ENCODE measurements around the gene YAF2.
A peak's percentile ranks its signal among the peaks of the same experiment; 100 is the strongest.

YAF2 gene

DNA sequence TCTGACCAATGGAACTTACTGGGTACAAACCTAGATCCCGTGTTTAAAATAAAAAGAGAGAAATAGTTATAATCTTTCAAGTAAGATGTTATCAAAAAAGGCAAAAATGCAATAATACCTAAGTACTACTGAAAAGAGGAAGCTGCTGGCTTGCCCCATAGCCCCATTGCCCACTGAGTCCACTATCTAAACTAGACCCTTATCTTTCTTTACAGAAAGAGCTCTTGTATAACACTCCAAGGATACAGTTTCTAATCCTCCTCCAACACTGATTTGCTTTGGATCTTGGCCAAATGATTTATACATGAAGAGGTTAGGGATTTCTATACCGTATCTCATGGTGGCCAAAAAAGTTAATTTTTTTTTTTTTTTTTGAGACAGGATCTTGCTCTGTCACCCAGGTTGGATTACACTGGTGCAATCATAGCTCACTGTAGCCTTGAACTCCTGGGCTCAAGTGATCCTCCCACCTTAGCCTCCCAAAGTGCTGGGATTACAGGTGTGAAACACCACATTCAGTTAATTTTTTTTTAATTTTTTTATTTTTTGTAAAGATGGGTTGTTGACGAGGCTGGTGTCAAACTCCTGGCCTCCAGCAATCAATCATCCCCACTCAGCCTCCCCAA lies 96.0 kb downstream of the YAF2 start:
- DNase-seq, result no peak

DNA sequence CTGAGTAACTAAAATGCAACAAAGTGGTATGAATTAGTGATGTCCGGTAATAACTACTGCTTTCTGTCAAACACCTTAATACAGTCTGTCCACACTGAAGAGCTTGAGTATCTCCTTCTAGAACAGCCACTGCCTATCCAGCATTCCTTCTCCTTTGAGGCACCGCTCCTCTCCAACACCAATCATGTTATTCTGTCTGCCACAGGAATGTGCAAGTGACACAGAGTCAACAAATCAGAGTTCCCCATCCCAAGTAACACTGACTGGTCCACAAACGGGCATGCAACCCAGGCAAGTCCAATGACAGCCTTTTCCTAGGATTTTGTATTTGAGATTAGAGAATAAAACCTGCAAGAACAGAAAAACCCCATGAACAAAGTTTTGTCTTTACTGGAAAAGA lies 97.1 kb downstream of the YAF2 start:
- DNase-seq, result no peak

DNA sequence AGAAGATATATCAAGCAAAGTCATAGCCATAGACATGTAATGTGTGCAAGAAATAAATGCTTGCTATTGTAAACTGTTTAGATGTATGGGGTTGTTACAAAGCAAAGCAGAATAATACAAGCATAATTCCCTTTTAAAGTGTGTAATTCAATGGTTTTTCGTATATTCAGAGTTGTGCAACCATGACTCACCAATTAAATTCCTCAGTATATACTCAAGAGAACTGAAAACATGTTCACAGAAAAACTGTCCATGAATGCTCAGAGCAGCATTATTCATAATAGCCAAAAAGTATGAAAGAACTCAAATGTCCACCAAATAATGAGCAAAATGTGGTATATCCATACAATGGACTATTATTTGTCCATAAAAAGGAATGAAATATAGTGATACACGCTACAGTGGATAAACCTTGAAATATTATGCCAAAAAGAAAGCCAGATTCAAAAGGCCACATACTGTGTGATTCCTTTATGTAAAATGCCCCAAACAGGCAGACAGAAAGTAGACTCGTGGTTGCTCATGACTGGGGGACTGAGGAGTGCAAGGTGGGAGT lies 102.7 kb downstream of the YAF2 start:
- DNase-seq, result no peak

DNA sequence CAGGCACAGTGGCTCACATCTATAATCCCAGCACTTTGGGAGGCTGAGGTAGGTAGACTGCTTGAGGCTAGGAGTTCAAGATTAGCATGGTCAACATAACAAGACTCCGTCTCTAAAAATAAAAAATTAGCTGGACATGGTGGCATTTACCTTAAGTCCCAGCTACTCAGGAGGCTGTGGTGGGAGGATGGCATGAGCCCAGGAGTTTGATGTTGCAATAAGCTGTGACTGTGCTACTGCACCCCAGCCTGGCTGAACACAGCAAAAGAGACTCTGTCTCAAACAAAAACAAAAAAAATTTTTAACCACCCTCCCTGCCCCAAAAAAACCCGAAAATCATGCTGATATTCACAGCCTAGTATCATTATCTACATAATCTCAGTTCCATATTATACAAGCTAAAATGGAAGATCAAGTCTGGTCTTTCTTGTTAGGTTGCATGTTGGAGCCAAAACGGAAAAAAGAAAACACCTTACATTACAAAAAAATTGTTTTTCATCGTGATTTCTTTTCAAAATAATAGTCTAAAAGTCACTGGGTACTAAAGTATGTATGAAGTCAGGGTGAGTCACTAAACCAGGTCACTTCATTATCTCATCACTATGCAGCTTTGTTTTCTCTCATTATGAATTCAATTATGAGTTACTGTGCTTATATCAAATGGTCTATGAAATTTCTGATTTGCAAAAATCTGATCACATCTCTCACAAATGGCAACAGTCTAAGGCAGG lies 107.2 kb downstream of the YAF2 start:
- DNase-seq, result no peak

DNA sequence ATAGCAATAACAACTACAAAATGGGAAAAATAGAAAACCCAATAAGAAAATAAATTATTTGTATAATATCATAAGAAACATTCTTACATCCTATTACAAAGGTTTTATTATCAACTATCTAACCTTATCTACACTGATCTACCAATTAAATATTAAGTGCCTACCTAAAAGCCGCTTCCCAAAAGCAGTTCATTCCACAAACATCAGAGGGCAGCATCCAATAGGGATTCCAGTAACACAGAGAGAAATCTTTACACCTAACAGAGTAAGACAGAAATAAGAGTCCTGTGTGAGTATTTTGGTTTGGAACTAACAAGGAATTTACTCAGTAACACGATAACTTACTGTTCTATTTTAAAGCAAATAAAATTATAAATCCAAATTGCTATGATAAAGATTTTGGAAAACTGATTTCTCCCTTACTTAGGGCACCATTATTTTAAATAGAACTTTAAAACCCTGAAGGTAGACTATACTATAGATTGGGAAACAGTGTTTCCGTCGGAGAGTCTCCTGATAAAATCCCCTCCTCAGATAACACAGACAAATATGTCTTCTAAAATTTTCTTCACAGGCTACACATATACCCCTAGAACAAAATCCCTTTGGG lies 108.3 kb downstream of the YAF2 start:
- DNase-seq, result peak; percentile 27

DNA sequence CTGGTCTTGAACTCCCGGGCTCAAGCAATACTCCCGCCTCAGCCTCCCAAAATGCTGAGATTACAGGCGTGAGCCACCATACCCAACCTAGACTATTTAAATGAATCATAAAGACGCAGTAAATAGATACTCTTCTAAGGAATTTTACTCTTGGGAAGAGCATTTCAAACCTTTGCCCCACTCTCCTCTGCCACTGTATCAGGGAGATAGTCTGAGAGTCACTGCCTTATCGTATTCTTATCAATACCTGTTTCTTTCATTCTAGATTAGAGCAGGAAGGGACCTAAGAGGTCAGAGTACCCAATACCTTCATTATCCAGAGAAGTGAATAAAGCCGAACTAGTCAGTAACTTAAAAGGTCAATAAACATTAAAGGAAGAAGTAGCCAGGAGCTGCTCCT lies 109.2 kb downstream of the YAF2 start:
- DNase-seq, result no peak

DNA sequence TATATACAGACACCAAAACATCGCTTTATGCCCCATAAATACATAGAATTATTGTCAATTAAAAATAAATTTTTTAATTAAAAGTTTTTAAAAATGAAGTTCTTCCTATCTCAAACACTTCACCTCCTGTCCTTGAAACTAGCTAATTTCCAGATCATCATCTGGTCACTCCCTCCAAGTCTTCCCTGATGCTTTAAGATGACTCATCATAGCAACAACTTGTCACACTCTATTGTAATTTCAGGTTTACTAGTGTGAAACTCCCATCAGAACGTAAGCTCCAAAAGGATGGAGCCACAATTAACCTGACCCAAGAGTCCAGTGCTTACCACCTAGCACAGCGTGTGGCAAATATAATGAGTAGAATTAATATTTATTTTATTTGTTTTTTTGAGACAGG lies 109.7 kb downstream of the YAF2 start:
- DNase-seq, result no peak

DNA sequence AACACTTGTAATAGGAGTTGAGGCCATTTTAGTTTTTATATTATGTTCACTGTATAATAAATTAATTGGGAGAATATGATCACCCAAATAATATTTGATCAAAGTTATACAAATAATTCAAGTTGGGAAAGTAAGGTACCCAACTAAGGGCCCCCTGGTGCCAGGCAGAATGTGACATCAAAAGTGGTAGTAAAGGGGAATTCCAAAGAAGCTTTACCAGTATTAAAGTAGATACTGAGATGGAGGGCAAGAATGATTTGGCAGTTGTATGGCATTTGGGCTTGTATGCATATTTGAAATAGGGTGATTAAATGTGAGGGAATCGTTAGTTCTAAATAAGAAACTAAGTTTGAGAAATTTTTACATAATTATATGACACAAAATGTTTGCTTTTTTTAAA lies 111.1 kb downstream of the YAF2 start:
- DNase-seq, result no peak

DNA sequence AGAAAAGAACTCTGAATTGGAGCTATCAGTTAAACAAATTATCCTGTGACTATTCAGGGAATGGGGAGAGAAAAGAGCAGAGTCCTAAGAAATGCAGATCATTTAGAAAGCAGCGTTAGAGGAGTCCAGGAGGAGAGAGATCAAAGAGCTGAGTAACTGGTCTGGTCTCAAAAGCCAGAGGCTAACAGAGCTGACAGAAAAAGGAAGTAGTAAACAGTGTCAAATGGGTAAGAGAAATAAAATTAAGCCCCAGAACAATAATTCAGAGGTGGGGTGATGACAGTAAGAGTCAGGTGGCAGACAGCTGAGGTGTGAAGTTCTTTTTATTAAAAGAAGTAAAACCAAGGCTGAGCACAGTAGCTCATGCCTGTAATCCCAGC lies 112.7 kb downstream of the YAF2 start:
- DNase-seq, result no peak

DNA sequence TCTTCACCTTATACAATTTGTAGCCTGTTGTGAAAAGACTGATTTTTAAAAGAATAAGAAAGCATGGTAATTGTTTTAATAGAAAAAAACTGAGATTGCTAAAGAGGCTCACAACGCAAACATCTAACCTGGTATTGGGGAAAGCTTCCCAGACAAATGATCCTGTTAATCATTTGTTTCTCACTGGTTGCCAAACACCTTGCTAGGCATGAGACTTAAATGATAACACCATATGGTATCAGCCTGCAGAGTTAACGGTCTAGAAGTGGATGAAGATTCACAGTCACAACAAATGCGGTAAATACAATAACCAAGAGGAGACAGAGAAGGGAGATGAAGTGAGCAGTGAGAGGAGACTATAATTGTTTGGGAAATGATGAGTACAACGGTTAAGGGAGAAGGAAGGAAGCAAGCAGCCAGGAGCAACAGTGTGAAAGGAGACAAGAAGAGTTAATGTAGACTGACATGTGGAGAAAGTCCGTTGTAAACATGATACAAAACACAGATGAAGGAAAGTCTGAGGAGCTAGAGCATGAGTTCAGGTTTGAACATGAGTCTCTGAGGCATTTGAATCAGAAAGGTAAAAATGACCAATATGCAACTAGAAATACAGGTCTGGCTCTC lies 113.2 kb downstream of the YAF2 start:
- no peak for DNase-seq

DNA sequence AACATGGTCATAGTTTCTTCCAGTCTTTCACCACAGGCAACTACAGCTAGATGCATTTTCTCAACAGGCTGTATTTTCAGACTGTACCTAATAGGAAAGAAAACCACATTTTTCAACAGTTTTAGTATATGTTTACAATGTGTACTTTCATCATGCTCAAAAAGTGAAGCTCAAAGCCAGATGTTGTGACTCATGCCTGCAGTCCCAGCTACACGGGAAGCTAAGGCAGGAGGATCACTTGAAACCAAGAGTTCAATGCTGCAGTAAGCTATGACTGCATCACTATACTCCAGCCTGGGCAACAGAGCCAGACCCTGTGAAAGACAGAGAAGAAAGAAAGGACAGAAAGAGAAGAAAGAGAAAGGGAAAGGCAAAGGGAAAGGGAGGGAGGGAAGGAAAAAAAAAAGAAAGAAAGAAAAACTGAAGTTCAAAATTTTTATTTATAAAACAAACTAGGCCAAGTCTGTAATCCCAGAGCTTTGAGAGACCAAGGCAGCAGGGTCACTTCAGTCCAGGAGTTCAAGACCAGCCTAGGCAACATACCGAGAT lies 118.9 kb downstream of the YAF2 start:
- no peak for DNase-seq

DNA sequence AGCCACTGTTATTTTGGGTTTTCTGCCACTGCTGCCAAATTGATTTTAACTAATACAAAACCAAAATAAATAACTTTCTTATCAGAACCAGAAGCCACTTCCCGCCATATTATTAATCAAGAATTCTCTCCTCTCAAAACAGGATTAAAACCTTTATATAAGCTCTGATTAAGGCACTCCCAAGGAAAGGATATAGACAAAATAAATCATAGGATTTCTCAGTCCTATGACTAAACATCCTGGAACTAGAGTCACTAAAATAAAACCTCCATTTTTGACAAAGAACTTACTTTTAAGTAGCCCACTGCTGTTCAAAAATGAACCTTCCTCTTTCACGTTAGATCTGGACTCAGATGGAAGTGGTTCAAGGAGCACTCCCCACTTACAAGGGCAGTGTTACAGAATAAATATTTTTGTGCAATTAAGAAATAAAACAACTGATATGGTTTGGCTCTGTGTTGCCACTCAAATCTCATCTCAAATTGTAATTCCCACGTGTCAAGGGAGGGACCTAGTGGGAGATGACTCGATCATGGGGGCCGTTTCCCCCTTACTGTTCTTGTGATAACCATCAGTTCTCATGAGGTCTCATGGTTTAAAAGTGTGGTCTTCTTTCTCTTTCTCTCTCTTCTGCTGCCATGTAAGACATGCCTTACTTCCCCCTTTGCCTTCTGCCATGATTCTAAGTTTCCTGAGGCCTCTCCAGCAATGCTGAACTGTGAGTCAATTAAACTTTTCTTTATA lies 119.7 kb downstream of the YAF2 start:
- DNase-seq, result no peak

DNA sequence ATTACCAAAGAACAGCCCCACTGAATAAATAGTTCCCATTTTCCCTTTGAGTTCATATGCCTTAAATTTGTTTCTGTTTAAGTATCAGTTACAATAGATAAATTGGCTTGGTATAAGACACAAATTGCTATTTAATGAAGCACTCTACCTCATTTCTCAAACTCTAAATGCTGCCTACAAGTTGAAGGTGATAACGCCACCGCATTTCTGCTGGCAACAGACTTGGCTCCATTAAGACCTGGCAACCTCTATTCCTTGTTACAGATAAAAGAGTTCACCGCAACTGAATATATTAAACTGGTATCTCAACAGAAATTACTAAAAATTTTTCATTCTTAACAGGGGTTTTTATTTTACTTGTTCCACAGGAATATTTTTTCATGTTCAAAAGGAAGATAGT lies 129.0 kb downstream of the YAF2 start:
- no peak for DNase-seq
